Measurements from ENCODE around the gene SLIT3.
"Not testable (repeated sequence)": the region's sequence is repeated elsewhere in the genome, so short reads cannot be mapped to it uniquely, and the experiment has no call there.

SLIT3 gene

DNA sequence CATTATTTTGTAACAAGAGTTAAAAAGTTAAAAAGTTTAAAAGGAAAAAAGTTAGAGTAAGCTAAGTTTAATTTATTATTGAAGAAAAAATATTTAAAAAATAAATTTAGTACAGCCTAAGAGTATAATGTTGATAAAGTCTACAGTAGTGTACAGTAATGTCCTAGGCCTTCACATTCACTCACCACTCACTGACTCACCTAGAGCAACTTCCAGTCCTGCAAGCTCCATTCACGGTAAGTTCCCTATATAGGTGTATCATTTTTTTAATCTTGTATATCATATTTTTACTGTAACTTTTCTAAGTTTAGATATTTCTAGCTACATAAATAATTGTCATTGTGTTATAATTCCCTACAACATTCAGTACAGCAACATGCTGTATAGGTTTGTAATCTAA, 652.4 kb downstream of the SLIT3 start:
- DNase-seq: no peak

DNA sequence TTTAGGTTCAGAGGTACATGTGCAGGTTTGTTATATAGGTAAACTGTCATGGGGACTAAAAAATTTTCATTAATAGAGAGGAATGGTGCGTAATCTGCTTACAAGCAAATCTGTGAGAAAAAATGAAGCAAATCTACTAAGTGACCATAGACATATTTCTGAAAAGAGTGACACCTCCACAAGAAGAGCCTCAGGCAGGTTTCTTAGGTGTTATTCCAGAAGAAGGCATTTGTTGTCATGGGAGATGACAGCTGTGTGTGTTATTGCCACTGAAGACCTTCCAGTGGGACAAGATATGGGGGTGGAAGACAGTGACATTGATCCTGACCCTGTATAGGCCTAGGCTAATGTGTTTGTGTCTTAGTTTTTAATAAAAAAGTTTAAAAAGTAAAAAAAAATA, 652.9 kb downstream of the SLIT3 start:
- no peak for DNase-seq

DNA sequence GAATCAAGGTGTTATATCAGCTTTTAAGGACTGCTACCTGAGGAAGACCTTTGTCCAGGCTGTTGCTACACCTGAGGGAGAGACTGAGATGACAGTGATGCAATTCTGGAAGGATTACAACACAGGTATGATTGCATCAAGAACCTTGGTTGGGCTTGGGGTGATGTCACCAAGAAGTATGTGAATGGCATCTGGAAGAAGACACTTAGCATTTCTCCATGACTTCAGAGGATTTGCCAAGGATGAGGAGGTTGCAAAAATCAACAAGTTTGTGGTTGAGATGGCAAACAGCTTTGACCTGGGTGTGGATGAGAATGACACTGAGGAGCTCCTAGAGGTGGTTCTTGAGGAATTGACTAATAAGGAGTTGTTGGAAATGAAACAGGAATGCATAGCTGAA, 653.9 kb downstream of the SLIT3 start:
- peak; percentile 9 for DNase-seq

DNA sequence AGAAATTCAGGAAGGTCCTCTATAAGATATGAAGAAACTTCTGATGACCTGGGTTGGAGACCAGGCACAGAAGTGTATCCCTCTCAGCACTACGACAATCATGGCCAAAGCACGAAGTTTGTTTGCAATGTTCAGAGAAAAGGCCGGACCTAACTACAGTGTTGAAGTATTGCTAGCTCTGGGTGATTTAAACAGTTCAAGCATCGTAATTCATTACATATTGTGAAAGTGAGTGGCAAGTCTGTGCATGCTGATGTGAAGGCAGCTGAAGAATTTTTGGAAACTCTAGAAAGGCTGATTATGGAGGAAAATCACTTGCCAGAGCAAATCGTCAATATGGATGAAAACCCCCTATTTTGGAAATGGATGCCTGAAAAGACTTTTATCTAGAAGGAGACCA, 654.6 kb downstream of the SLIT3 start:
- no peak for DNase-seq

DNA sequence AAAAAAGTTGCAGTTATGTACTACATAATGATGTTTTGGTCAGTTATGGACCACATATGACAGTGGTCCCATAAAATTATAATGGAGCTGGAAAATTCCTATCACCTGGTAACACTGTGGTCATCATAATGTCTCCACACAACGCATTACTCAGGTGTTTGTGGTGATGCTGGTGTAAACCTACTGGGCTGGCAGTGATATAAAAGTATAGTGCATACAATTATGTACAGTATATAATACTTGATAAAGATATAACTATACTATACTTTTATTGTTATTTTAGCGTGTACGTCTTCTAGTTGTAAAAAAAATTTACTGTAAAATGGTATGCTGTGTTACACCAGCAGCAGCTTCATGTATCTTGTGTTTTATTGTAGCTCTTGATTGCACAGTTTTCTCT, 655.7 kb downstream of the SLIT3 start:
- DNase-seq: no peak

DNA sequence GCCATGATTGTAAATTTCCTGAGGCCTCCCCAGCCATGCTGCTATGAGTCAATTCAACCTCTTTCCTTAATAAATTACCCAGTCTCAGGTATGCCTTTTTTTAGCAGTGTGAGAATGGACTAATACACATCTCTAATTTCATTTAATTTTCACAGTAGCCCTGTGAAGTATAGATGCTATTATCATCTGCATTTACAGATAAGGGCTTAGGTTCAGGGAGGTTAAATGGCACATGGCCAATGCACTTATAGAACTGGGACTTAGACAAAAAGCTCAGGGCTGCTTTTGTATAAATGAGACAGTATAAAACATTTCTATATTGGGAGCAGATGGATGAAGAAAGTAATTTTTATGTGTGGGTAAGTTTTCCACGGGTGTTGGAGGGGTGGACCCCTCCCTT, 658.9 kb downstream of the SLIT3 start:
- DNase-seq: no peak

DNA sequence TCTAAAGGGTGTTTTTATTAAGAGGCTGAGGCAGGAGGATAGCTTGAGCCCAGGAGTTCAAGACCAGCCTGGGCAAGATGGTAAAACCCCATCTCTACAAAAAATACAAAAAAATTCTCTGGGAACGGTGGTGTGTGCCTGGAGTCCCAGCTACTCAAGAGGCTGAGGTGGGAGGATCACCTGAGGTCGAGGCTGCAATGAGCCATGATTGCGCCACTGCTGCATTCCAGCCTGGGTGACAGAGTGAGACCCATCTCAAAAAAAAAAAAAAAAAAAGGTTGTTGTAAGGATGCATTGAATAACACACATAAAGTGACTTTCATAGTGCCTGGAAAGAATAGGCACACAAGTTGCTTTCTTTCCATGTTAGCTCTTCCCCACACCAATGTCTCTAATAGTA, 662.1 kb downstream of the SLIT3 start:
- not testable (repeated sequence) for DNase-seq

DNA sequence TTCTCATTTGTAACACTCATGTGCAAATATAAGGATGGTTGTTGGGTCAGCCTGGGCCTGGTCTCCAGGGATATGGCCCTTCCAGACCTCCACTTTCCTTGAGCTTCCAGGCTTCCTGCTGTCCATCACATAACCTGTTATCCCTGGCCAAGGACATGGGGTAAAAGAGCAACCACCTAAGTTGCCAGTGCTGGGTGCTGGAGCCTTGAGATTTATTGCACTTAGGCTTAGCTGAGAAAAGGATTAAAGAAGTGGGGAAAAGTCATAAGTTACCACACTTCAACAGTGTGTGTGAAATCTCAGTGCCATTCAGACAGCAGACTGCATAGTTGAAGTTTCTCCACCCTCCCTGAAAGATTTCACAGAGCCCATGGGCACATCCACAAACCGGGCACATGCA, 663.1 kb downstream of the SLIT3 start:
- DNase-seq: no peak

DNA sequence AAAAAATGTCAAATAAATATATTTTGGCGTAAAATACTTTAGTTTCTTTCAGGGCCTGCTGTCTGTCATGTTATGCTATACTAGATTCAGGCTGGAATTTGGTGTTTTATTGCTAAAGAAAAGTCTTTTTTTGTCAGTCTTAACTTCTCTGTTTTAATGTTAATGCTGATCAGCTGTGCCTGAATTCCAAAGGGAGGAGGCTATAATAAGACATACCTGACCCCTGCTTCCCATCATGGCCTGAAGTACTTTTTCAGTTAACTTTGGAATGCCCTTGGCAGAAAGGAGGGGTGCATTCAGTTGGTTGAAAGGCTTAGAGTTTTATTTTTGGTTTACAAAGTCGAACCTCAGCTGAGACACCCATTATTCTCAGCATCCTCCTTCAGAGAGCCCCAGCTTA, 663.7 kb downstream of the SLIT3 start:
- DNase-seq: no peak

DNA sequence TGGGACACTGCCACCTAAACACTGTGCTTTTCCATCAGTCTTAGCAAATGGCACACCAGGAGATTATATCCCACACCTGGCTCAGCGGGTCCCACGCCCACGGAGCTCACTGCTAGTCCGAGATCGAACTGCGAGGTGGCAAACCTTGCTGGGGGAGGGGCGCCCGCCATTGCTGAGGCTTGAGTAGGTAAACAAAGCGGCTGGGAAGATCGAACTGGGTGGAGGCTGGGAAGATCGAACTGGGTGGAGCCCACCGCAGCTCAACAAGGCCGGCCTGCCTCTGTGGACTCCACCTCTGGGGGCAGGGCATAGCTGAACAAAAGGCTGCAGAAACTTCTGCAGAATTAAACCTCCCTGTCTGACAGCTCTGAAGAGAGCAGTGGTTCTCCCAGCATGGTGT, 670.0 kb downstream of the SLIT3 start:
- not testable (repeated sequence) for DNase-seq

DNA sequence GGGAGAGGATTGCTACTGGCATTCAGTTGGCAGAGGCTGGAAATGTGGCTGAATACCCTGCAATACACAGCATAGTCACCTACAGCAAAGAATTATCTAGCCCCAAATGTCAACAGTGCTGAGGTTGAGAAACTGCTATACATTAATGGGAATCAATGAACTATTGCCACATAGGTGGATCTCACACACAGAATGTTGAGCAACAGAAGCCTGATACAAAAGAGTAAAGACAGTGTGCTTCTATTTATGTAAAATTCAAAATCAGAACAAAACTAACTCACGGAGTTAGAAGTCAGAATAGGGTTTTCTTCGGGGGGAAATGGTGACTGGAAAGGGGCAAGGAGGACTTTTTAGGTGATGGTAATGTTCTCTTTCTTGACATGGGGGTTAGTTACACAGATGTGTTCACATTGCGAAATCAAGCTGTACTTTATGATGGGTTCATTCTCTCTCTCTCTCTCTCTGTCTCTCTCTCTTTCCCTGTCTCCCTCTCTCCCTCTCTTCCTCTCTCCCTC, 676.0 kb downstream of the SLIT3 start:
- no peak for DNase-seq

DNA sequence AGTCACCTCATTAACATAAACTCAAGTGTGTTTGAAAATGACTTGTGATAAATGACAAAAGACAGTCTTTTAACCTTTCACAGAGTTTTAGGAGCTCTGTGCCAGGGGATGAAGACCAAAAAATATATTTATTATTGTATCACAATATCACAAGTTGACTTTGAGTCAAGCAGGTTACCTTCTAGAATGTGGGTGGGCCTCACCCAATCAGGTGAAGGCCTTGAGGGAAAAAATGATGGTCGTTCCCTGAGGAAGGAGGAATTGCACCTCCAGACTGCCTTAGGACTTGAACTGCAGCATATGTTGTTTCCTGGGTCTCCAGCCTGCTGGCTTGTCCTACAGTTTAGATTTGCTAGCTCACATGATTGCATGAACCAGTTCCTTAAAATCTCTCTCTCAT, 680.1 kb downstream of the SLIT3 start:
- no peak for DNase-seq

DNA sequence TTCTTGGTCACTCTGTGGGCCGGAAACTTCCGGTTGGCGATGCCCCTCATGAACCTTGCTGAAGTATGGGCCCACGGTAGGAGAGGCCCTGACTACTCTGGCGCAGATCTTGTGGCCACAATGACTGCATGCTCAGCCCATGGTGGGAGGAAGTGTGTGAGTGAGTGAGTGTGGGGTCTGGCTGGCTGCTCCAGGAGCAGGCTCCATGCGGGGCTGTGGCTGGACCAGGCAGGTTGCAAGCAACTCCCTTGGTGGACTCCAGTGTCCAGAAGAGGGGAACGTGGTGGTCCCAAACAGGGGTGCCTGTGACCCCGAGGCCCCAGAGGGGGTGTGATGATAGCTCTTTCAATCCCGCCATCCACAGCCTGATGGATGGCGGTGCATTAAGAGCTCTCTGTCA, 686.3 kb downstream of the SLIT3 start:
- no peak for DNase-seq

DNA sequence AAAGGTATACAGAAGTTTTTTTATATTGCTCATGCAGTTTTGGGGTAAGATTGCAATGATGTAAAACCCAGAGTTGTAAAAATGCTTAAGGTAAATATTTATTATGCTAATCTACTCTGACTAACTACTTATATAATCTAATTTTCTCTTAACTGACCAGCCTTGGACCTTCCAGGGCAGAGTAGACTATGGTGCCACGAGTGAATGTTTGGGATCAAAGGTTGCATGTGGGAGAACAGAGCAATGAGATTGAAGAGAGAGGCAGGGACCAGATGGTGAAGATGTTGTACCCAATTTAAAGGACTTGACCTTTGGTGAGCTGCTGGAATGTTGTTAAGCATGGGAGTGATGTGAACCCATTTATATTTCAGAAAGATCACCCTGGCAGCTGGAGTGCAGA, 686.9 kb downstream of the SLIT3 start:
- no peak for DNase-seq

DNA sequence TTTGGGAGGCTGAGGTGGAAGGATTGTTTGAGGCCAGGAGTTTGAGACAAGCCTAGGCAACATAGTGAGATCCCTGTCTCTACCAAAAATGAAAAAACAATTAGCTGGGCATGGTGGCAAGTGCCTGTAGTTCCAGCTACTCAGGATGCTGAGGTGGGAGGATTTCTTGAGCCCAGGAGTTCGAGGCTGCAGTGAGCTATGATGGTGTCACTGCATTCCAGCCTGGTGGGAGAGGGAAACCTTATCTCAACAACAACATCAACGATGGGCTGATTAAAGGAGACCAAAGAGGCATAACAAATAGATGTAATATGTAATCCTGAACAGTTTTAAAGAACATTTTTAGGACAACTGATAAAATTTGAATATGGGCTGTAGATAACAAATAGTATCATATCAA, 687.5 kb downstream of the SLIT3 start:
- DNase-seq: no peak

DNA sequence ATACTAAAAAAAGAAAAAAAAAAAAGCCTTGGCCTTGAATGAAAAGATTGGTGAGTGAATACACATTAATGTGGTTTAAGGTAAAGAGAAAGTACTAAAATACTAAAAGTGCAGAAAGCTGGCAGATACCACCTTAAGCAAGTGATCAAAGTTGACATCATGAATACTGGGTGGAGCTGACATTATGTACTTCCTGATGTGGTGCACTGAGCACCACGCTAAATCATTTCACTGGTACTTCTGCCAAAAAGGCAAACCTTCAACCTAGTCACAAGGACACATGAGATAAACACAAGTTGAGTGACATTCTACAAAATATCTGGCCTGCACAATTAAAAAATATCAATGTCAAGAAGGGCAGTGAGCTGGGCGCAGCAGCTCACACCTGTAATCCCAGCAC, 687.9 kb downstream of the SLIT3 start:
- no peak for DNase-seq

DNA sequence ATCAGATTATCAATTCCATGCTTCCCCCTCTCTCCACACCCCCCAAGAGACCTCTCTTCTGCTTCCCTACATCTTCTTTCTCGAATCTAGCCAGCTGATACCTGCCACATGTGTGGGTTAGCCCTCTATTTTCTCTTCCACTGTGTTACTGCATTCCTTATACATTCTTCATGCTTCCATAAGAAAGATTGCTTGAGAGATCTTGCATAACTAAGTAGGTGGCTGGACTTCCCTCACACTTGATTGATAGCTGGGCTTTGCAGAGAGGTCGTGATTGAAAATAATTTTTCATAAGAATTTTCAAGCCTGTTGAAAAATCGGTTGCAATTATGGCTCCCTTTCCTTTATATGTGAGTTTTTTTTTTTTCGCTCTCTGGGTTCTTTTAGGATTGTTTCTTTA, 688.8 kb downstream of the SLIT3 start:
- no peak for DNase-seq
